Fibroblast of skin of left biceps (primary cell): Measurements from ENCODE around the gene TOPORS.
"Not testable (repeated sequence)": the region's sequence is repeated elsewhere in the genome, so short reads cannot be mapped to it uniquely, and the experiment has no call there.

Experiments used
- DNase-seq, 2 experiments: peaks; one replicate each; pipeline ENCODE4 v3.0.0-alpha.2; 2013; ENCODE audit warnings: low read depth in 2 of 2

TOPORS gene

DNA sequence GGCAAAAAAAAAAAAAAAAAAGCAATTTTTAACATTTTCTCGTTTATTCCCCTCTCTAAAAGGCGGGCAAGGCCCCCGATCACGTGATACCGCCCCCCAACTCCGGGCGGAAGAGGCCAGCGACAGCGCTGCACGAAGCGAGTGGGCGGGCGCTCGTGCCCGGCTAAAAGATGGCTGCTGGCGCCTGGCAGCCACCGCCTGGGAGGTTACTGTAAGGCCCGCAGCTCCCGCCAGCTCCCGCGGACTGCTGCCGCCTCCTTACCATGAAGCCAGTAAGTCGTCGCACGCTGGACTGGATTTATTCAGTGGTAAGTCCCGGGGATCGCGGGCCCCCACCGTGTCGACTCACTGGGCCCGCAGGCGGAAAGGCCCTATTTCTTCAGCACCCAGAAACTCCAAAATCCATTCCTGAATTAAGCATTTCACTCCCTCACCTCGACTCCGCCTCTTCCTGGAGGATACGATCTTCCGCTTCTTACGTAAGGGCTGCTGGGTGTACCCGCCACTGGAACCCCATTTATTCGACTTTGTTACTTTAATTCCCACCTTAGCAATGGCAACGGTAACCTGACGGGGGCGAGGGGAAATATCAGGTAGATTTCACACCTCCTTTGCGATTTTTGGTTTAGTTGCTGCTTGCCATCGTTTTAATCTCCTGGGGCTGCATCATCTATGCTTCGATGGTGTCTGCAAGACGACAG is at the start of gene TOPORS, which contains the start of gene SMIM27:
Gene TOPORS, minus strand, starts transcription at position 415 of the 701 bp plus-strand sequence. Its CDS starts 150 bp downstream, at position 265.
Gene SMIM27, plus strand, starts transcription at position 156 of the 701 bp plus-strand sequence. Its CDS starts 108 bp downstream, at position 264.
- DNase-seq = peak; percentile 58 to 69

DNA sequence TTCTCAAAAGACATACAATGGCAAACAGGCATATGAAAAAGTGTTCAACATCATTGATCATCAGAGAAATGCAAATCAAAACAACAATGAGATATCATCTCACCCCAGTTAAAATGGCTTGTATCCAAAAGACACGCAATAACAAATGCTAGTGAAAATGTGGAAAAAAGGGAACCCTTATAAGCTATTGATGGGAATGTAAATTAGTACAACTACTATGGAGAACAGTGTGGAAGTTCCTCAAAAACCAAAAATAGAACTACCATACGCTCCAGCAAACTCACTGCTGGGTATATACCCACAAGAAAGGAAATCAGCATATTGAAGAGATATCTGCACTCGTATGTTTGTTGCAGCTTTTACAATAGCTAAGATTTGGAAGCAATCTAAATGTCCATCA is 46.6 kb upstream of the TOPORS start:
- DNase-seq = not testable (repeated sequence)

DNA sequence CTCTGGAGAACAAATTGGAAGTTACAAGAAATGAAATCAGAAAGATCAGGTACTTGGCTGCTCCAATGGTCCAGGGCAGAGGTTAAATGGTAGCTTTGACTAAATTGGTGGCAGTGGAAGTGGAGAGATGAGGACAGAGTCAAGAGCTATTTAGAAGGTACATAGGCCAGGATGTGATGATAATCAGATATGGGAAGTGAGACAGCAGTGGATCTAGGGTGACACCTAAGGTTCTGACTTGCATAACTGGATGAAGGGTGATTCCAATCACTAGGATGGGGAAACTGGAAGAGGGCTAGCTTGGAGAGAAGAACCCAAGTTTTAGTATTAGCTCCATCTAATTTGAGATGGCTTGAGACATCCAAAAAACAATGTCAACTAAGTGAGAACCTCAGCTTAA is 44.5 kb upstream of the TOPORS start:
- DNase-seq = no peak

DNA sequence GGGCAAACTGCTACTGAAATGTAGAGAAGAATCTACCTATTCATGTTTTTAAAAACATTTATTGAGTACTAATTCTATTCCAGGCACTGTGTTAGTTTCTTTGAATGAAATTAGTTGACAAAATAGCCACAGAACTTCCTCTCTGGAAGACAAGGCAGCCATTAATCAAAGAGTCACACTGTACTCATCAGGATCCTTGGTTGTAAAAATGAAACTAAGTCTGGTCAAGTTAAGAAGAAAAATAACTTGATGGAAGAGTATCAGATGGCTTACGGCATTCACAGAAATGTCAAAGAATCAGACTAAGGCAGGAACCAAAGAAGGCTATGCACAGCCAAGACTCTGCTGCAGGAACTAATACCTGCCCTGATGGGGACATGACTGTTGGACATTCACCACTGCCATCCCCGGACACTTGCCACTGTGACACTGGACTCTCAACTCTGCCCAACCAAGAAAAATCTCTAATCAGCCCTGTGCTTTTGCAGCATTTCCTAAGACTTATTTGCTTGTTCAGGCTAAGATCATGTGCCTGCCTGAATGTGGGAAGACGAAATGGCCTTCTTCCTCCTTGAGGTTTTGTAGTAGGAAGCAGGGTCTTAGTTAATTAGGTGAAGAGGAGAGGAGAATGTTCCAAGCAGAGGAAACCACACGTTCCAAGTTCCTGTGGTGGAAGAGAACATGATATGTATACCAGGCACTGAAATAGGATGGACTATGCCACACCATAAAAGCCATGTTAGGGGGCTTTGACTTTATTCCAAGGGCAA is 43.9 kb upstream of the TOPORS start:
- DNase-seq = no peak

- no peak for DNase-seq
These were observed 38.5 kb upstream of the TOPORS start for GRCh38 chr9:32590898-32591297.

- DNase-seq = no peak
These were observed 38.1 kb upstream of the TOPORS start for GRCh38 chr9:32590476-32590875.

DNA sequence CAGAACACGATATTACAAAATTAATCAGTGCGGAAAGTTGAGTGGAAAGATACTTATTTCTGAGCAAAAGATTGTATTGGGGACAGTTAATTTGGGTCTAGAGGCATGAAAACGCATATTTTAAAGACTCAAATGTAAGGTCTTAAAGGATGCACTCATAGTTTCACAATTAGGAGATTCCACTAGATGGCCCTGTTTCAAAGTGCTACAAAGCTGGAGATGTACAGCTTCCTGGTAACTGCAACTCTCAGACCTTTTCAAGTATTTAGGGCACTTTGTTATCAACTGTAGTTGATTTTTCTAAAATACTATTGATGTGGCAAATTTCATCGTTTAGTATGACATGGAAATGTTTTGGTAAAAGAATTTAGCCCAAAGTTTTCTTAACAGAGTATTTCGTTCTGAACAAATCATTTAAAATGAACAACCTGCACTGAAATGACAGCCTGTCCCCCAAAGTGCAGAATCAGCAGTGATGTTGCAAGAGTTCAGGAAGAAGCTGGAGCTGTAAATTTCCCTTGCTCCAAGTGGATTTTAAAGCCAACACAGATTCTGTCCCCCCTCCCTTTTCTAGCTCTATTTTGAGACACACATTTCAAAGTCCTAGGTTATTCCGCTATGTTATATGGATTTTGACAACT is 36.8 kb upstream of the TOPORS start:
- DNase-seq = no peak

DNA sequence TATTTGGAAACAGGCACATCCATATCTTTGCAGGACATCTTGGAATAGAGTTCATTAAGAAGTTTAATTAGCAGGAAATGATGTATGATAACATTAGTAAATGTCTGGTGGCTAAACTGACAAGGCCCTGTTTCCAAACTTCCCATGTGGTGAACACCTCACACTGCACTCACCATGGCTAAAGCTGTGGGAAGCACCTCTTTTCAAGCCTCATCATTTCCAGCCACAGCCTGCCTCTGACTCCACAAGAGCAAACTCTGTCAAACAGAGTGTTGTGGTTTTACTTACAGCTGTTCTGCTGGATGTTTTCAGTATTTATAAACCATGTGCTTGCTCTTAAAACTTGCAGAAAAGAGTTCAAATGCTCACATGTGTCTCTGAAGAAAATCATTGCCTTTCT is 35.5 kb upstream of the TOPORS start:
- no peak for DNase-seq

- no peak for DNase-seq
These were observed 32.4 kb upstream of the TOPORS start for GRCh38 chr9:32584784-32585183.

DNA sequence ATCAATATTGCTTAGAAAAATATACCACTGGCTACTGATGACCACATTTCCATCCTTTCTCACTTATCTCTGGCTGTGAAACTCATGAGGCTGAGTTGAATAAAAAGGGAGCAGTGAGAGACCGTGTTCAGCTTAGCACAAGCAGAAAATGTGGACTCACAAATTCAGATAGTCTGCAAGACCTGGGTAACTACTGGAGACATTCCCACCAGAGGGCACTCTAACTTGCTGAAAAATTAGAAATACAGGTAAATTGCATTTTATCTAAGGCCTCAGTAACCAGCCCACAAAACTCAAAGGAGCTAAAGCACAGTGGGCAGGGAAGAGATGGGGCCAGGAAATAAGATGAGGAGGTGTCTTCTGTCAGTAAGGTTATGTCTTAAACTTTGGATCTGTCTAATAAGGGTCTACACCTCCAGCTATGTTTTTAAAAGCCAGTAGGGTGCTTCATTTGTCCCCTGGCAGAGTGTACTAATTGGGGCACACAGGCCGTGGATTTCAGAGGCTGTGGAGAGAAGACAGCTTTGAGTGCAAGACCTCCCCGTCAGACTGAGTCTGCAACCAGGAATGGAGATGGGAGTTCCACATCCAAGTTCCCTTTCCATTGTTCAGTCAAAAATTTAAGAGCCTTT is 29.2 kb upstream of the TOPORS start:
- no peak for DNase-seq

DNA sequence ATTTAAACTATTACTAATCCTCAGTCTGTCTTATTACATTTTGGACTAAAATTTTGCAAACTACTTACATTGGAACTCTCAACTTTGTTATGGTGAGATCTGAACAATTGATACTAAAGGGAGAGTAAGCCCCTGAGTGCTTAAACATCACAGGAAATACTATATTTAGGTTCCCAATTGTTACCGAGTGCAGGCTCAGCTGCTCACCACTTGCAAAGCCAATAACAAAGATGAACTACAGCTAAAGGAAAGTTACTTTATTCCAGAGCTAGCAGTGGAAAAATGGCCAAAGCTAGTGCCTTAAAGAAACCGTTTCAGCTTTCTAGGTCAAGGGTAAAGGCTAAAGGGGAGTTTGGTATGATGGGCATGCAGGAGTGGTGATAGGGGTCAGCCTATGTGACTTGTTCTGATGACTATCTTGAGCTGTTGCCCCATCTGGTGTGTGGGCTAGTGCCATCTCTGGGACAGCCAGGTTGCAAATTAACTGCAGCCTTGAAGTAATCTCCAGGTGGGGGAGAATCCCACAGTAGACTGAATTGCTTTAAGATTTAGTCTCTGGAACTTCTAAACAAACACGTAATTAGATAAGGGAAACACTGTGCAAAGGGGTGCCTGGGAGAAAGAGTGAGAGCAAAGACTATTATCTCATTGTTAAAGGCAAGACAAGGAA is 28.4 kb upstream of the TOPORS start:
- no peak for DNase-seq

DNA sequence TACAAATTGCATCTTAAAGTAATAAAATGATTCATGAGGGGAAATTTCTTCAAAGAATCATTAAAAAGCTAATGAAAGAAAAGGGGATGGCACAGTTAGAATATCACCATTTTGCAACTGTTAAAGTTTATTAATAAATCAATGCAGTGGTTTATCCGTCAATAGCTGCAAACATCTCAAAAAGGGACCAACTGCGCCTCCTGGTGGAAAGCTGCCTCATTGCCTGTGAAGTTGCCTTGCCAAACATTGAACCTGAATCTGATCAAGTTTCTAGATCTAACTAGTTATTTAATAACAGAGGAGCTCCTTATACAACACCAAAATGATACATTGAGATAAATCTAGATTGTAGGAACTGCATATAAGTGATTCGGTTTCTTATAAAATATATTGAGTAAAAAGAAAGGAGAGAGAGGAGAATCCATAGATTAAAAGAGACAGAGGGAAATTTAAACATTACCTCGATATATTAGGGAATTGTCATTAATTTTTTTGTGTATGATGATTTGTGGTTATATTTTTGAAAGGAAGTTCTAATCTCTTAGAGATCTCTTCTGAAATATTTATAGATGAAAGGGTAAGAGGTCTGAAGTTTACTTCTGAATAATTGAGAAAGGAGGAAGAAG is 27.4 kb upstream of the TOPORS start:
- DNase-seq = no peak

DNA sequence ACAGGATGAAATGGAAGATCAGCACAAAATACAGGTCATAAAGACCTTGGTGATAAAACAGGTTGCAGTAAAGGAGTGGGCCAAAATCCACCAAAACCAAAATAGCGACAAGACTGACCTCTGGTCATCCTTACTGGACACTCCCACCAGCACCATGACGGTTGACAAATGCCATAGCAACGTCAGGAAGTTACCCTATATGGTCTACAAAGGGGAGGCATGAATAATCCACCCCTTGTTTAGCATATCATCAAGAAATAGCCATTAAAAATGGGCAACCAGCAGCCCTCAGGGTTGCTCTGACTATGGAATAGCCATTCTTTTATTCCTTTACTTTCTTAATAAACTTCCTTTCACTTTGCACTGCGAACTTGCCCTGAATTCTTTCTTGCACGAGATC is 26.6 kb upstream of the TOPORS start:
- no peak for DNase-seq

GRCh38 chr9:32577316-32577715 is 24.9 kb upstream of the TOPORS start:
- no peak for DNase-seq

GRCh38 chr9:32574858-32575257 is 22.5 kb upstream of the TOPORS start:
- DNase-seq = no peak

DNA sequence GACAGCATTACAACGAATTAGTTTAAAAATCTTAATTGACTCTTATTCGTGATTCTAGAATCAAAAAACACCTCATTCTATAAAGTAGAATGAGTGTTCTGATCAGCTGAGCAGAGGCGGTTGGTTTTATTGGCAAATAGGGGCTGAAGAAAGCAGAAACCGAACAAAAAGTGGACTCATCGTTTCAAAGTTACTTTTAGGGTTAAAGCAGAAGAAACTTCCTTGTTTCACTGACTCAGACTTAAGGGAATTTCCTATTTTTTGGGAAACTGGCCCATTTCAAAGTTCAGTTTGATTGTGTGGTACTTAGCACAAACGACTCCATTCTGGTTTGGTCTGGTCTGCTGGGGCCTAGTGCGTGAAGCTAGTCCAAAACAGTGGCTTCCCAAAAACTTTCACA is 21.4 kb upstream of the TOPORS start:
- DNase-seq = no peak

DNA sequence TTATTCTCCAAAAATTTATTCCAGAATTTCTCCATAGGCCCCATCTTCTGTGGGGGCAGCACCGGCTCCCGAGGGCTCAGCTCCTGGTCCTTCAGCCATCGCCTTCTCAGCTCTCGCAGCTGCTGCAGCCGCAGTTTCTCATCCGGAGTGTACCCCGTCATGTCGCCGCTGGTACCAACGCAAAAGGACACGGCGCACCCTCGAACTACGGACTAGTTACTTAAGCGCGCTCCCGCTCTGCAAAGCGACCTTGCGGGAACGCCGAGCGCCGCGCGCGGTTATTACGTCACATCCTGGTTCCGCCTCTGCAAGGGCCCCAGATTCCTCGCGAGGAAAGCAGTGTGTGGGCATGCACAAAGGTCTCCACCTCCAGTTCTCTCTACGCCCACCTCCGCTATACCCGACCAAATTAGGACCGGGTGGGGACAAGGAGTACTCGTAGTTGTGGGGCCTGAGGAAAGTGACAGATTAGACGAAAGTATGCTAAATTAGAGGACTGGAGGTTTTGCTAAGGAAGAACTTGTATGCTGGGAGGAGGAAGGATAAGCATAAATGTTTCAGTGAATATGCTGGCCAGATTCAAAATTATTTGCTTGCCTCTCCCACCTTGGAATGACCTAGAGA is 20.6 kb upstream of the TOPORS start, which contains the start of gene NDUFB6:
Gene NDUFB6, minus strand, starts transcription at position 260 of the 624 bp plus-strand sequence. Its CDS starts 99 bp downstream, at position 161.
- peak; percentile 74 to 76 for DNase-seq

GRCh38 chr9:32571969-32572899 is 19.8 kb upstream of the TOPORS start:
- DNase-seq = no peak

DNA sequence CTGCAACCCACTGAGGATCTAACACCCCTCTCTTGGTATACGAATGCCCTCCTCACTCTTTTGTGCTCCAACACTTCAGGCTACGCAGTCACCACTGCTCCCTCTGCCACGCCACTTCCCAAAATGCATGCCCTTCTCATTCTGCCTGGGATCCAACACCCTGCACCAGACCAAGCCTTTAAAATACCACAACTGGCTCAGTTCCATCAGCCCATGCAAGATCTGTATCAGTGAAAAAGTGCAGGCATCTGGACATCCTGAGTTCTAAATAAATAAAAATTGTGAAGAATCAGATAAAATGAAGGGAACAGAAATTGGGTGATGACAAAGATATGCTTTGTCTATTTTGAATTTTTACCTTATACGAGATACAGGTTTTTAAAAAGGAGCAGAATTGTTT is 17.9 kb upstream of the TOPORS start:
- DNase-seq = no peak
